ENCODE measurements around the gene HRC. TPM values are rescaled to one million over a fixed set of nuclear protein-coding genes. Genes with fewer than 3 reads are reported as not detected.
A peak's percentile ranks its signal among the peaks of the same experiment; 100 is the strongest.
"Not testable (repeated sequence)": the region's sequence is repeated elsewhere in the genome, so short reads cannot be mapped to it uniquely, and the experiment has no call there.

Gene HRC
- total RNA-seq, 3 donors from 2014 or later, result 0.73 to 1.9 (median 1.2) TPM

DNA sequence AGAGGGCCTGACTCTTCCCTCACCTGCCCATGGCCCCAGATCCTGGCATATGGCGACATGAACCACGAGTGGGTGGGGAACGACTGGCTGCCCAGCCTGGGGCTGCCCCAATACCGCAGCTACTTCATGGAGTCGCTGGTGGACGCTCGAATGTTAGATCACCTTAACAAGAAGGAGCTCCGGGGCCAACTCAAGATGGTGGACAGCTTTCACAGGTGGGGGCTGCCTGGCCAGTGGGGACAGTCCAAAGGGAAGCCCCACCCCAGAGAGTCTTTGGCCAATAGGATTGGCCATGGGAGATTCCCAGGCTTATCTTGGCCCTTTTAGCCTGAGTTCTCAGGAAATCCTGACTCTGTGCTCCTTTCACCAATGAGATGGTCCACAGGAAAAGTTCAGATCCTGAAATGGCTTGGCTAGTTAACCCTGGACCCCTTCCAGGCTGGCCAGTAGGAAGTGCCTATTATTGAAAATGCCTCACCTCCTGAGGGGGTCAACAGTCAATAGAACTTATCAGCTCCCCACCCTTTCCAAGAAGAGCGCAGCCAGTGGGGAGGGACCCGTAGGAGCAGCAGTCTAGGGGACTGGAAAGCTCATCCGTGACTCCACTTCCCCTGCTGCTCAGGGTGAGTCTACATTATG, 7.0 kb downstream of the HRC start:
- DNase-seq, result no peak
- intact Hi-C loops (cut with DNase I, micrococcal nuclease), result loop anchor here (10.0 kb wide), 1 partner anchor 53 kb away; no protein-coding TSS in a partner anchor
- no peaks in the 10 kb centered on the region for H3K36me3 ChIP-seq (ENCODE audit: low read depth)
- TF ChIP-seq, protein P1, sequence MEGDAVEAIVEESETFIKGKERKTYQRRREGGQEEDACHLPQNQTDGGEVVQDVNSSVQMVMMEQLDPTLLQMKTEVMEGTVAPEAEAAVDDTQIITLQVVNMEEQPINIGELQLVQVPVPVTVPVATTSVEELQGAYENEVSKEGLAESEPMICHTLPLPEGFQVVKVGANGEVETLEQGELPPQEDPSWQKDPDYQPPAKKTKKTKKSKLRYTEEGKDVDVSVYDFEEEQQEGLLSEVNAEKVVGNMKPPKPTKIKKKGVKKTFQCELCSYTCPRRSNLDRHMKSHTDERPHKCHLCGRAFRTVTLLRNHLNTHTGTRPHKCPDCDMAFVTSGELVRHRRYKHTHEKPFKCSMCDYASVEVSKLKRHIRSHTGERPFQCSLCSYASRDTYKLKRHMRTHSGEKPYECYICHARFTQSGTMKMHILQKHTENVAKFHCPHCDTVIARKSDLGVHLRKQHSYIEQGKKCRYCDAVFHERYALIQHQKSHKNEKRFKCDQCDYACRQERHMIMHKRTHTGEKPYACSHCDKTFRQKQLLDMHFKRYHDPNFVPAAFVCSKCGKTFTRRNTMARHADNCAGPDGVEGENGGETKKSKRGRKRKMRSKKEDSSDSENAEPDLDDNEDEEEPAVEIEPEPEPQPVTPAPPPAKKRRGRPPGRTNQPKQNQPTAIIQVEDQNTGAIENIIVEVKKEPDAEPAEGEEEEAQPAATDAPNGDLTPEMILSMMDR (IDR thresholded peaks at IDR 0.05), result no peak
- peaks cover 29% of the 10 kb centered on the region for H3K4me1 ChIP-seq (ENCODE audit: low read depth)
- no peaks in the 10 kb centered on the region for H3K9me3 ChIP-seq
- H3K4me3 ChIP-seq, result peak overlapping the region; percentile 38
- ATAC-seq, result no peak

DNA sequence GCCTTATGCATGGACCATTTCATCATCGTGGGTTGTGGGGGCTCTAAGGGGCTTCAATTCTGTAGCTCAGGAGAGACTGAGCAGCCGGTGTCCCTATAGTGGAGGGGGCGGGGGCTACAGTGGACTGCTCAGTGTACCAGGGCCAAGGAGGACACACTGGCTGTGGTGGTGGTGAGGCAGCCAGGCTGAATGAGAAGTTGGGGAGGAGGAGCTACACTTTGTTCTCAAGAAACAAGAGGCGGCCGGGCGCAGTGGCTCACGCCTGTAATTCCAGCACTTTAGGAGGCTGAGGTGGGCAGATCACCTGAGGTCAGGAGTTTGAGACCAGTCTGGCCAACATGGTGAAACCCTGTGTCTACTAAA, 8.8 kb downstream of the HRC start:
- DNase-seq; H3K9me3 ChIP-seq; H3K4me3 ChIP-seq; H3K36me3 ChIP-seq (ENCODE audit: low read depth); ATAC-seq: not testable (repeated sequence)
- intact Hi-C loops (cut with DNase I, micrococcal nuclease), result loop anchor here (10.0 kb wide), 1 partner anchor 52 kb away; no protein-coding TSS in a partner anchor
- peaks cover 29% of the 10 kb centered on the region for H3K4me1 ChIP-seq (ENCODE audit: low read depth)

DNA sequence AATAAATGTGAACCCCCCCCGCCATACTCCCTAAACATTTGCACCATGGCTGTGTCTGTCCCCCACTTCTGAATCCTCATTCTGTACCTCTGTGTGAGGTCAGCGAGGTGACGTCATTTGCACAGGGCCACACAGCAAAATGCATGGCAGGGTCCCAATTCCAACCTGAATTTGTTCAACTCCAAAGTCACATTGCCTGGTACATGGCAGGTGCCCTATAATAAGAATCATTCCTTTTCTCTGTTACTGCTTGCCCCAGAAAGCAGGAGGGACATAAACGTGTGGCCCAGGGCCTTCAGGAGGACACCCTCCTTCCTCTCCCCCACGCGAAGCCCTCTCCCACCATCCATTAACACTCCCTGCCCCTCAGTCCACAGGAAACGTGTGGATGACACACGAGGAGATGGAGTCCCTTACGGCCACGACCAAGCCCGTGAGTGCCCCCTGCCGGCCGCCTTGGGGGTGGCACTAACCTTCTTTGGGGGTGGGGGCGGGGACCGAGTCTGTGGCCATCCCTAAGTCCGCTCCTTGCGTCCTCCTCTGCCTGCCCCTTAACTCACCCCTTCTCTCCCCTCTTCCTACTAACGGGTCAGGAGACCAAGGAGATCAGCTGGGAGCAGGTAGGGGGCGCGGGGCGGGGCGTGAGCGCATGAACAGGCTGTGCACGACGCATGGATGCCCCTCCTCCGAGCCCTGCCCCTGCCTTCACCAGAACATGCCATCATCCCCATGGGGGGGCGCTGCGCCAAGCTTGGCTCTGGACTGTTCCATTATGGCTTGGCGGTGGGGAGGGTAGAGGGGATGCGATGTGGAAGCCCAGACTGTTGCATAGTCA, 9.4 kb downstream of the HRC start:
- peaks cover 24% of the 10 kb centered on the region for H3K4me1 ChIP-seq (ENCODE audit: low read depth)
- TF ChIP-seq, protein P1 (IDR thresholded peaks at IDR 0.05), result peak; percentile 66
- peak; percentile 29 for ATAC-seq
- H3K4me3 ChIP-seq, result no peak overlapping the region
- DNase-seq, result peak; percentile 80 to 91 (median 90)
- no peaks in the 10 kb centered on the region for H3K9me3 ChIP-seq
- intact Hi-C loops (cut with DNase I, micrococcal nuclease), result loop anchor here (10.0 kb wide), 1 partner anchor 51 kb away; no protein-coding TSS in a partner anchor
- no peaks in the 10 kb centered on the region for H3K36me3 ChIP-seq (ENCODE audit: low read depth)

DNA sequence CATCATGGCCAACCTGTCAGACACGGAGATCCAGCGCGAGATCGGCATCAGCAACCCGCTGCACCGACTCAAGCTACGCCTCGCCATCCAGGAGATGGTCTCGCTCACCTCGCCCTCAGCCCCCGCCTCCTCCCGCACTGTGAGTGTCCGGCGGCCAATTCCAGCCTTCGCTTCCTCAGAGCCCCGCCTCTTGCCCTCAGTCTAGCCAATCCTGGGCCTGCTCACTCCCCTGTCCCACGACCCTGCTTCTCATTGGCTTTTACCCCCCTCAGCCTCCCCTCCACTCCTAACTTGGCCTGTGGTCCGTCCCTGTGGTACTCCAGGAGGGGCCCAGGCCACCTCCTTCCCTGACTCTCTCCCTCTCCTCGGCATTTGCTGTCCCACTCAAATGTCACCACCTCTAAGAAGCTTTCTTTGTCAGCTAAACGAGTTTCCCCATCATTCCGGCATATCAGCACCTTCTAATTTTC, 12.3 kb downstream of the HRC start:
- TF ChIP-seq, protein P1 (IDR thresholded peaks at IDR 0.05), result no peak
- ATAC-seq (peak; percentile 94), DNase-seq (peak; percentile 89 to 91 (median 90))
- no peaks in the 10 kb centered on the region for H3K9me3 ChIP-seq
- H3K4me1 ChIP-seq (ENCODE audit: low read depth), result peaks cover 19% of the 10 kb centered on the region
- intact Hi-C loops (cut with DNase I, micrococcal nuclease), result loop anchor here (10.0 kb wide), 1 partner anchor 48 kb away; no protein-coding TSS in a partner anchor
- H3K4me3 ChIP-seq, result no peak overlapping the region
- no peaks in the 10 kb centered on the region for H3K36me3 ChIP-seq (ENCODE audit: low read depth)

DNA sequence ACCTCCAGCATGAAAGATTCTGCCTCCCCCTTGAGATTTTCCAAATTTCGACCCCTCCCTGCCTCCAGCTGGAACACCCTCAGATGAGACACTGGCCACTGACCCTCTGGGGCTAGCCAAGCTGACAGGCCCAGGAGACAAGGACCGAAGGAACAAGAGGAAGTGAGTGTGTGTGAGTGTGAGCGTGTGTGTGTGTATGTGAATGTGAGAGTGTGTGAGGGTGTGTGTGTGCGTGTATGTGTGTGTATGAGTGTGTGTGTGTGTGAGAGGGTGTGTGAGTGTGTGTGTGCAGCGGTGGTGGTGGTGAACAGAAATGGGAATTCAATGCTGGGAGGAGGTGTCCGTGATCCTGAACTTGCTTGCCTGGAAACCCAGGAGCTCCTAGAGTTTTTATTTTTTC, 13.8 kb downstream of the HRC start:
- DNase-seq (no peak), ATAC-seq (no peak)
- H3K36me3 ChIP-seq (ENCODE audit: low read depth), result no peaks in the 10 kb centered on the region
- TF ChIP-seq, protein P1 (IDR thresholded peaks at IDR 0.05), result no peak
- intact Hi-C loops (cut with DNase I, micrococcal nuclease), result loop anchor here (10.0 kb wide), 1 partner anchor 47 kb away; no protein-coding TSS in a partner anchor
- no peak overlapping the region for H3K4me3 ChIP-seq
- H3K4me1 ChIP-seq (ENCODE audit: low read depth), result peaks cover 21% of the 10 kb centered on the region
- H3K9me3 ChIP-seq, result no peaks in the 10 kb centered on the region

DNA sequence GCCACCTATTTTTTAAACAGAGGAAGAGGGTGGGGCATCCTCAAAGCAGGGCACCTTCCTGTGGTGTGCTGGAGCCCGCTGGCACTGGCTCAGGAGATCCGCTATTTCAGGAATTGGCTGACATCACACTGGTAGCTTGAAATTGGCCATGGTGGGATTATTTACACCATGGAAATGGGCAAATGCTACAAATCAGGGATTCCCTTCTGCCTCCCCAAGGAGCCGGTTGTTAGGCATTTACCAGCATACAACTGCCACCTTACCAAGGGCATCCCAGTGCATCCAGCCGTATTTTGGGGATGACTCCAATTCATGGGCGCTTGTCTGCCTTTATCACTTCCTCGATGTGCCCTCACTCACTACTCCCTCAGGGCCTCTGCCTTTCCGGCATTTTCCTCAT, 14.2 kb downstream of the HRC start:
- TF ChIP-seq, protein P1 (IDR thresholded peaks at IDR 0.05), result no peak
- no peaks in the 10 kb centered on the region for H3K9me3 ChIP-seq
- intact Hi-C loops (cut with DNase I, micrococcal nuclease), result loop anchor here (10.0 kb wide), 1 partner anchor 46 kb away; no protein-coding TSS in a partner anchor
- no peaks in the 10 kb centered on the region for H3K36me3 ChIP-seq (ENCODE audit: low read depth)
- ATAC-seq (no peak), DNase-seq (no peak)
- H3K4me3 ChIP-seq, result no peak overlapping the region
- H3K4me1 ChIP-seq (ENCODE audit: low read depth), result peaks cover 21% of the 10 kb centered on the region

Data from mucosa of descending colon (tissue), 3 donors.